Measurements from ENCODE around the gene SCRN2.

The SCRN2 gene

GRCh38 chr17:47855737-47856136 is 14.7 kb upstream of the SCRN2 start:
- ATAC-seq = no peak
- TF ChIP-seq ZFP3 (CRISPR knock-in tag; IDR thresholded peaks at IDR 0.05) = no peak
- TF ChIP-seq TCF4 (CRISPR knock-in tag; IDR thresholded peaks at IDR 0.05; ENCODE audit: borderline replicate concordance) = no peak
- TF ChIP-seq TOX (CRISPR knock-in tag; IDR thresholded peaks at IDR 0.05; ENCODE audit: borderline replicate concordance) = no peak
- TF ChIP-seq CREB5 (CRISPR knock-in tag; IDR thresholded peaks at IDR 0.05; ENCODE audit: low read depth) = no peak
- TF ChIP-seq PPARA (CRISPR knock-in tag; IDR thresholded peaks at IDR 0.05; ENCODE audit: borderline replicate concordance) = no peak
- TF ChIP-seq CSDC2 (CRISPR knock-in tag; IDR thresholded peaks at IDR 0.05) = no peak
- no peak for TF ChIP-seq ISL1 (CRISPR knock-in tag; IDR thresholded peaks at IDR 0.05)
- no peak for TF ChIP-seq BACH2 (CRISPR knock-in tag; IDR thresholded peaks at IDR 0.05; ENCODE audit: borderline replicate concordance)
- TF ChIP-seq ZC3H10 (CRISPR knock-in tag; IDR thresholded peaks at IDR 0.05) = no peak
- TF ChIP-seq ZNF565 (CRISPR knock-in tag; conservative IDR thresholded peaks at IDR 0.05; ENCODE audit: low read depth) = no peak
- TF ChIP-seq, protein P1, sequence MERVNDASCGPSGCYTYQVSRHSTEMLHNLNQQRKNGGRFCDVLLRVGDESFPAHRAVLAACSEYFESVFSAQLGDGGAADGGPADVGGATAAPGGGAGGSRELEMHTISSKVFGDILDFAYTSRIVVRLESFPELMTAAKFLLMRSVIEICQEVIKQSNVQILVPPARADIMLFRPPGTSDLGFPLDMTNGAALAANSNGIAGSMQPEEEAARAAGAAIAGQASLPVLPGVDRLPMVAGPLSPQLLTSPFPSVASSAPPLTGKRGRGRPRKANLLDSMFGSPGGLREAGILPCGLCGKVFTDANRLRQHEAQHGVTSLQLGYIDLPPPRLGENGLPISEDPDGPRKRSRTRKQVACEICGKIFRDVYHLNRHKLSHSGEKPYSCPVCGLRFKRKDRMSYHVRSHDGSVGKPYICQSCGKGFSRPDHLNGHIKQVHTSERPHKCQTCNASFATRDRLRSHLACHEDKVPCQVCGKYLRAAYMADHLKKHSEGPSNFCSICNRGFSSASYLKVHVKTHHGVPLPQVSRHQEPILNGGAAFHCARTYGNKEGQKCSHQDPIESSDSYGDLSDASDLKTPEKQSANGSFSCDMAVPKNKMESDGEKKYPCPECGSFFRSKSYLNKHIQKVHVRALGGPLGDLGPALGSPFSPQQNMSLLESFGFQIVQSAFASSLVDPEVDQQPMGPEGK (CRISPR knock-in tag; IDR thresholded peaks at IDR 0.05; ENCODE audit: borderline replicate concordance) = no peak
- no peak for TF ChIP-seq ARNTL (CRISPR knock-in tag; IDR thresholded peaks at IDR 0.05; ENCODE audit: borderline replicate concordance, low read depth)
- TF ChIP-seq, protein P2, sequence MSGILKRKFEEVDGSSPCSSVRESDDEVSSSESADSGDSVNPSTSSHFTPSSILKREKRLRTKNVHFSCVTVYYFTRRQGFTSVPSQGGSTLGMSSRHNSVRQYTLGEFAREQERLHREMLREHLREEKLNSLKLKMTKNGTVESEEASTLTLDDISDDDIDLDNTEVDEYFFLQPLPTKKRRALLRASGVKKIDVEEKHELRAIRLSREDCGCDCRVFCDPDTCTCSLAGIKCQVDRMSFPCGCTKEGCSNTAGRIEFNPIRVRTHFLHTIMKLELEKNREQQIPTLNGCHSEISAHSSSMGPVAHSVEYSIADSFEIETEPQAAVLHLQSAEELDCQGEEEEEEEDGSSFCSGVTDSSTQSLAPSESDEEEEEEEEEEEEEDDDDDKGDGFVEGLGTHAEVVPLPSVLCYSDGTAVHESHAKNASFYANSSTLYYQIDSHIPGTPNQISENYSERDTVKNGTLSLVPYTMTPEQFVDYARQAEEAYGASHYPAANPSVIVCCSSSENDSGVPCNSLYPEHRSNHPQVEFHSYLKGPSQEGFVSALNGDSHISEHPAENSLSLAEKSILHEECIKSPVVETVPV (CRISPR knock-in tag; IDR thresholded peaks at IDR 0.05) = no peak
- TF ChIP-seq ZFP30 (CRISPR knock-in tag; IDR thresholded peaks at IDR 0.05) = no peak
- no peak for TF ChIP-seq RARB (CRISPR knock-in tag; IDR thresholded peaks at IDR 0.05)
- TF ChIP-seq SNAI2 (CRISPR knock-in tag; IDR thresholded peaks at IDR 0.05) = no peak
- TF ChIP-seq ESRRG (CRISPR knock-in tag; IDR thresholded peaks at IDR 0.05) = no peak
- TF ChIP-seq, protein P3, sequence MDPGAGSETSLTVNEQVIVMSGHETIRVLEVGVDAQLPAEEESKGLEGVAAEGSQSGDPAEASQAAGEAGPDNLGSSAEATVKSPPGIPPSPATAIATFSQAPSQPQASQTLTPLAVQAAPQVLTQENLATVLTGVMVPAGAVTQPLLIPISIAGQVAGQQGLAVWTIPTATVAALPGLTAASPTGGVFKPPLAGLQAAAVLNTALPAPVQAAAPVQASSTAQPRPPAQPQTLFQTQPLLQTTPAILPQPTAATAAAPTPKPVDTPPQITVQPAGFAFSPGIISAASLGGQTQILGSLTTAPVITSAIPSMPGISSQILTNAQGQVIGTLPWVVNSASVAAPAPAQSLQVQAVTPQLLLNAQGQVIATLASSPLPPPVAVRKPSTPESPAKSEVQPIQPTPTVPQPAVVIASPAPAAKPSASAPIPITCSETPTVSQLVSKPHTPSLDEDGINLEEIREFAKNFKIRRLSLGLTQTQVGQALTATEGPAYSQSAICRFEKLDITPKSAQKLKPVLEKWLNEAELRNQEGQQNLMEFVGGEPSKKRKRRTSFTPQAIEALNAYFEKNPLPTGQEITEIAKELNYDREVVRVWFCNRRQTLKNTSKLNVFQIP (CRISPR knock-in tag; IDR thresholded peaks at IDR 0.05; ENCODE audit: borderline replicate concordance, low read depth) = no peak
- no peak for TF ChIP-seq ZNF70 (CRISPR knock-in tag; IDR thresholded peaks at IDR 0.05)

DNA sequence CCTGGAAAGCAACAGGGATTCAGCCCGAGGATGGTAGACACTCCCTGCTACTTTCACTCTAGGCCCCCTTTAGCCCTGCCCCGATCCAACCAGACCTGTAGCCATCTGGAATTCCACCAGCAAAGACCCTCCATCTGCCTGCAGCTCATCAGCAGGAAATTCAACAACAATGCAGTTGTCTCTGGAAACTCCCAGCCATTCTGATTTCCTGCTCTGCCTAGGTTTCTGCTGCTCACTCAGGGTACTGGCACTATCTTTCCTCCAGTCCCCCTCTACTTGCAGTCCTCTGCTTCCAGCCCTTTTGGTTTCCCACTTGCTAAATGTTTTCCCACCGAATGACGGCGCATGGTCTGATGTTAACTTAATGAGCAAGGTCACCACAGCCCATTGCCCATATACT is 12.5 kb upstream of the SCRN2 start:
- ATAC-seq = no peak
- TF ChIP-seq RARB (CRISPR knock-in tag; IDR thresholded peaks at IDR 0.05) (no peak), TOX (CRISPR knock-in tag; IDR thresholded peaks at IDR 0.05; ENCODE audit: borderline replicate concordance) (no peak), ZNF8 (CRISPR knock-in tag; IDR thresholded peaks at IDR 0.05) (no peak), SNAI2 (CRISPR knock-in tag; IDR thresholded peaks at IDR 0.05) (no peak)

DNA sequence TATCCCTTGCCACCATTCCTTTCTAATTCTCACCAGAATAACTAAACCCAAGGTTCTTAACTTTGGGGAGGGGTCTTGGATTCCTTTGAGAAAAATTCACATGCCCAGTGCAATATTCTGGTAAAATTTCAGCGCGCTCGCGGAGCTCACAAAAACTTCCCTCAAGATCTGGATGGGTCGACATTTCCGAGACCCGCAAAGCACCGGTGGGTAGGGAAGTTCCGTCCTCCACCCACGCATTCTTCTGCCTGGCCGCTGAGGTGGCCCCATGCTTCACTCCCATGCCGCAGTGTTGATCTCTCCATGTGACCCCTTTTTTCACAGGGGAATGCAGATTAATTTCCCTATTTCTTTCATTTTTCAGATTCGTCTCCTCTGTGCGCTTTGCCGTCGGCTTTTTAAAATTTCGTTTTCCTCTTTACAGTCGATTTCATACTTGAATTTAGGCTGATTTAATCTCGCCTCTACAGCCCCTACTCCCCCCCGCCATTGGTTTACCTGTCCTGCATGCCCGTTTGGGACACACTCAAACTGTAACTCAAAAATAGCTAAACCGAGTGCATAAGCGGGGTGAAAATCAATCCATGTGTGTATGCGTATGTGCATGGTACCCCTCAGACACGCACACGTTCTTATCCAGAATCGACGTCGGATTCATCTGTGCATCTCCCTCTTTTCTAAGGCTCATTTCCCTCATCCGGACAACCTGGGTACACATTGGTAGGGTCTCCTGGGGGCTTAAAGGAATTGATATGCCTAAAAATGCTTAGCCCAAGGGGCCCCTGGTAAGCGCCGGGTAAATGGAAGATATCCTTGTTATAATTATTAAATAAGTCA is 11.3 kb upstream of the SCRN2 start:
- TF ChIP-seq ZFP3 (CRISPR knock-in tag; IDR thresholded peaks at IDR 0.05) (no peak), CREB5 (CRISPR knock-in tag; IDR thresholded peaks at IDR 0.05; ENCODE audit: low read depth) (no peak), ZNF70 (CRISPR knock-in tag; IDR thresholded peaks at IDR 0.05) (no peak), CSDC2 (CRISPR knock-in tag; IDR thresholded peaks at IDR 0.05) (no peak)
- no peak for ATAC-seq

GRCh38 chr17:47851764-47852112 is 10.7 kb upstream of the SCRN2 start:
- TF ChIP-seq TOX (CRISPR knock-in tag; IDR thresholded peaks at IDR 0.05; ENCODE audit: borderline replicate concordance) (no peak), TCF4 (CRISPR knock-in tag; IDR thresholded peaks at IDR 0.05; ENCODE audit: borderline replicate concordance) (no peak), PPARA (CRISPR knock-in tag; IDR thresholded peaks at IDR 0.05; ENCODE audit: borderline replicate concordance) (no peak), ZNF8 (CRISPR knock-in tag; IDR thresholded peaks at IDR 0.05) (no peak), ZFP3 (CRISPR knock-in tag; IDR thresholded peaks at IDR 0.05) (no peak), SNAI2 (CRISPR knock-in tag; IDR thresholded peaks at IDR 0.05) (no peak), CREB5 (CRISPR knock-in tag; IDR thresholded peaks at IDR 0.05; ENCODE audit: low read depth) (no peak), OSR1 (CRISPR knock-in tag; IDR thresholded peaks at IDR 0.05) (no peak), BACH2 (CRISPR knock-in tag; IDR thresholded peaks at IDR 0.05; ENCODE audit: borderline replicate concordance) (no peak), ZNF565 (CRISPR knock-in tag; conservative IDR thresholded peaks at IDR 0.05; ENCODE audit: low read depth) (no peak)
- TF ChIP-seq, protein P1 (CRISPR knock-in tag; IDR thresholded peaks at IDR 0.05; ENCODE audit: borderline replicate concordance) = no peak
- no peak for ATAC-seq

Data from SK-N-SH treated with all-trans-retinoic acid at 6 μM for 48 hours (cell line).